ENCODE data around the gene MRPL14.

DNA sequence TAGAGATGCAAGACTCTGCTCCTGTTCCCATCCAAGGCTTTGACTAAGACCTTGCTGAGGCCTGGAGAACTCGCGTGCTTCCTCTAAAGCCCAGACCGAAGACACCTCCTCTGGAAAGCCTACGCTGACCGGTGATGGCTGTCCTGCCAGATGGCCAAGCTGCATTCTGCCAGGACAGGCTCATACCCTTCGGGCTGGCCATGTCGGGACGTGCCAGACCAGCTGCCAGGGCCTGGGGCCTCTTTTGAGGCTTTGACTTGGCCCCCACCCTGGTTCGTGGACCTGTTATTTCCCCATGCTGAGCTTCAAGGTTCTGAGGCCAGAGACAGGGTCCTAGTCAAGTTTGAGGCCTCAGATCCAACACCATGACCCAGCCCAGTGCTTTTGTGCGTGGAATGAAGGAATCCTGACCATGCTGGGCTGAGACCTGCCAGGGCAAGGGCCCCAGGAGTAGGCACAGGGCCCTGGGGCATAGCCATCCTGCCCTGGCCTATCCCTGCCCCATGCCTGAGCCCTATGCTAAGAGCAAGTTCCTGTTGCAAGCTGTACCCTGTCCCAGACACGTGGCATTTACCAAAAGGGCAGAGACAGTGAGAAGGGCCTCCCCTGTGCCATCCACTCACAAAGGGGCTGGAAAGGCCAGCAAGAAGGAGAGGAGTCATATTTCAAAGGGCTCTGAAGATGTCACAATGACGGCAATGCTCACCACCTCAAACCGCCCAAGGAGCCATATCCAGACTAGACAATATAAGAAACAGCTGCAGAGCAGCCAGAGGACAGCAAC lies 42.8 kb downstream of the MRPL14 start:
- TF ChIP-seq, protein P1, sequence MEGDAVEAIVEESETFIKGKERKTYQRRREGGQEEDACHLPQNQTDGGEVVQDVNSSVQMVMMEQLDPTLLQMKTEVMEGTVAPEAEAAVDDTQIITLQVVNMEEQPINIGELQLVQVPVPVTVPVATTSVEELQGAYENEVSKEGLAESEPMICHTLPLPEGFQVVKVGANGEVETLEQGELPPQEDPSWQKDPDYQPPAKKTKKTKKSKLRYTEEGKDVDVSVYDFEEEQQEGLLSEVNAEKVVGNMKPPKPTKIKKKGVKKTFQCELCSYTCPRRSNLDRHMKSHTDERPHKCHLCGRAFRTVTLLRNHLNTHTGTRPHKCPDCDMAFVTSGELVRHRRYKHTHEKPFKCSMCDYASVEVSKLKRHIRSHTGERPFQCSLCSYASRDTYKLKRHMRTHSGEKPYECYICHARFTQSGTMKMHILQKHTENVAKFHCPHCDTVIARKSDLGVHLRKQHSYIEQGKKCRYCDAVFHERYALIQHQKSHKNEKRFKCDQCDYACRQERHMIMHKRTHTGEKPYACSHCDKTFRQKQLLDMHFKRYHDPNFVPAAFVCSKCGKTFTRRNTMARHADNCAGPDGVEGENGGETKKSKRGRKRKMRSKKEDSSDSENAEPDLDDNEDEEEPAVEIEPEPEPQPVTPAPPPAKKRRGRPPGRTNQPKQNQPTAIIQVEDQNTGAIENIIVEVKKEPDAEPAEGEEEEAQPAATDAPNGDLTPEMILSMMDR (IDR thresholded peaks at IDR 0.05; ENCODE audit: low read depth, low read length), result no peak
- TF ChIP-seq EZH2phosphoT487 (IDR thresholded peaks at IDR 0.05; ENCODE audit: low read depth), result no peak

All from OCI-LY3 (cell line).